Pancreas (tissue), 10 donors: ENCODE data around the gene MAP7D1. TPM values are rescaled to one million over a fixed set of nuclear protein-coding genes. Genes with fewer than 3 reads are reported as not detected.

Experiments
- ATAC-seq, 4 donors: fragments of 200-7000 bp; cut with Tn5 transposase; one replicate each; pipeline versions ENCODE4 v1.8.0 to v1.9.1; 2020; ENCODE audit warnings: mild to moderate bottlenecking in 4 of 4, moderate library complexity in 4 of 4
- DNase-seq, 6 donors: peaks; one replicate each; pipeline ENCODE4 v3.0.0-alpha.2; 2020
- FAIRE-seq: peaks from 2 replicates; lab custom pipeline; 2012; peaks lifted over from hg19 to GRCh38; lab: Jason Lieb, UNC
- H3K27ac ChIP-seq, 4 donors: fragments of 200-600 bp; sonication (generic); 1 replicate in 3 of 4; 2 replicates in 1 of 4; pipeline versions ENCODE4 v1.5.0 to v1.8.0; 2020
- H3K27me3 ChIP-seq, 4 donors: fragments of 200-600 bp; one replicate each; pipeline ENCODE4 v1.8.0; 2021
- H3K36me3 ChIP-seq, 3 donors: fragments of 200-600 bp; sonication (generic) in 1 of 3; one replicate each; pipeline versions ENCODE4 v1.5.0 to v1.8.0; 2020 to 2021
- H3K4me1 ChIP-seq, 3 donors: fragments of 200-600 bp; one replicate each; pipeline ENCODE4 v1.8.0; 2021
- H3K4me3 ChIP-seq, 4 donors: fragments of 200-600 bp; sonication (generic) in 2 of 4; one replicate each; pipeline versions ENCODE4 v1.5.0 to v1.8.0; 2020 to 2021
- H3K9me3 ChIP-seq, 4 donors: fragments of 200-600 bp; one replicate each; pipeline ENCODE4 v1.8.0; 2021
- WGBS, 2 donors: extraction: QIAGEN DNeasy Blood & Tissue Kit; methylation state at CpG; one replicate each; pipeline ENCODE4 v1.1.7; 2013; 5-methylcytosine and 5-hydroxymethylcytosine counted together
- intact Hi-C, 3 donors: fragments of 100-400 bp; cut with DNase I; formaldehyde crosslinking; loops; one replicate each; pipeline versions ENCODE4 v1.11.1 to v1.14.2; 2022
- polyA plus RNA-seq, 2 donors: library from polyadenylated mRNA; stranded (reverse); fragments of 200-250 nt; gene quantifications; one replicate each; pipeline ENCODE4 v1.2.3, GENCODE V29; 2013
- total RNA-seq, 6 donors: library from RNA; stranded (reverse); fragmentation: NEBNext Ultra II Directional in 4 of 6; extraction: Animal tissue kit (Norgen Biotek cat#: 25700) in 4 of 6; gene quantifications; one replicate each; pipeline versions ENCODE4 v1.2.1 to v1.2.4, GENCODE V29; 2021 to 2023
- TF ChIP-seq, protein P1 (sequence below), 4 donors: fragments of 200-600 bp; sonication (generic) in 3 of 4; IDR thresholded peaks; one replicate each; pipeline versions ENCODE4 v1.5.0 to v1.8.0; 2021; ENCODE audit warnings: antibody characterized with exemption in 4 of 4
- donor health status: healthy with polysubstance abuse.
- donor health status: DM: no; HTN: no; CAD: no; lungs with moderate emphysema.
- donor health status: DM: no; HTN: no; CAD: no.
- donor health status: control.
- donor health status: control.
- donor health status: Bipolar disorder and iron deficiency.
- donor health status: DM: yes; HTN: yes; CAD: no.
- donor health status: DM: no; HTN: no; CAD: no.
- donor health status: DM: no; HTN: no; CAD: no.
- donor health status: DM: yes; HTN: yes; CAD: no.

MAP7D1 gene
- total and polyA plus RNA-seq, 8 donors: 12.5 to 39.3 (median 22.3) TPM

DNA sequence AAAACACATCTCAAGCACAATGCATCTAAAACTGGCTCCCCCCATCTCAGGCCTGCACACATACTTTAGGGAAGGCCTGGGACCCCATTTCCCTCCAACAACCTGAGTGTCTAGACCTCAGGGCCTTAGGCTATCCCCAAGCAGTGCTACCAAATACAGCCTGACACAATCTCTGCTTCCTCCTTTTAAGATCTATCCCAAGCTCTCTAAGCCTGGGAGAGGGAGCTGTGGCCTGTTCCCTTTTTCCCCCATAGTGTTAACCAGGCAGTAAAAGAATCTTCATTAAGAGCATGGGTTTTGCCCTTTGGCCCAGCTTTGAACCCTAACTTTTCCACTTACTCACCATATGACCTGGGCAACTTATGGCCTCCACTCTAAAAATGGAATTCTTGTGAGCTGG, 20.2 kb upstream of the MAP7D1 start:
- Histone ChIP-seq H3K36me3 (peaks cover 0 to 23% (median 4%) of the 10 kb centered on the region in 3 donors), H3K27me3 (no peaks in the 10 kb centered on the region), H3K4me1 (peaks cover 0 to 6% (median 3%) of the 10 kb centered on the region in 3 donors), H3K9me3 (no peaks in the 10 kb centered on the region), H3K4me3 (no peak overlapping the region), H3K27ac (peak overlapping the region in 1 of 4 donors; percentile 50)
- TF ChIP-seq, protein P1, sequence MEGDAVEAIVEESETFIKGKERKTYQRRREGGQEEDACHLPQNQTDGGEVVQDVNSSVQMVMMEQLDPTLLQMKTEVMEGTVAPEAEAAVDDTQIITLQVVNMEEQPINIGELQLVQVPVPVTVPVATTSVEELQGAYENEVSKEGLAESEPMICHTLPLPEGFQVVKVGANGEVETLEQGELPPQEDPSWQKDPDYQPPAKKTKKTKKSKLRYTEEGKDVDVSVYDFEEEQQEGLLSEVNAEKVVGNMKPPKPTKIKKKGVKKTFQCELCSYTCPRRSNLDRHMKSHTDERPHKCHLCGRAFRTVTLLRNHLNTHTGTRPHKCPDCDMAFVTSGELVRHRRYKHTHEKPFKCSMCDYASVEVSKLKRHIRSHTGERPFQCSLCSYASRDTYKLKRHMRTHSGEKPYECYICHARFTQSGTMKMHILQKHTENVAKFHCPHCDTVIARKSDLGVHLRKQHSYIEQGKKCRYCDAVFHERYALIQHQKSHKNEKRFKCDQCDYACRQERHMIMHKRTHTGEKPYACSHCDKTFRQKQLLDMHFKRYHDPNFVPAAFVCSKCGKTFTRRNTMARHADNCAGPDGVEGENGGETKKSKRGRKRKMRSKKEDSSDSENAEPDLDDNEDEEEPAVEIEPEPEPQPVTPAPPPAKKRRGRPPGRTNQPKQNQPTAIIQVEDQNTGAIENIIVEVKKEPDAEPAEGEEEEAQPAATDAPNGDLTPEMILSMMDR (IDR thresholded peaks at IDR 0.05): no peak
- no peak for FAIRE-seq
- no peak for ATAC-seq
- DNase-seq: no peak
- intact Hi-C loops: no loop called here

DNA sequence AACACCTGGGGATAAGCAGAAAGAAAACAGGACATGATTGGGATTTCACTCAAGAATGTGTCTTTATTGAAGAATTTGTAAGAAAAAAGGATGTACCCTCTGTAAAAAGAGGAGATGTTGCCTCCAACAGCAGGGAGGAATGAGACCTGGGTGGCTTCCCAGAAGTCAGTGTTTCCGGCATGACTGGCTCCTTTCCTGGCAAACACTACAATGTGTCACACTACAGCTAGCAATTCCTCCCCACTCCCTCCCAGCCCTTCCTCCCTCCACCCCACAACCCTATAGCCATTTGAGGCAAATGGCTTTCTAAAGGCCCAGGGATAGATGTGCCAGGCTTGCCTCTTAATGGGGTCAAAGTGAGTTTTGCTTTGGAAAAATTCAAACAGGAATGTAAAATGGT, 19.4 kb upstream of the MAP7D1 start:
- TF ChIP-seq, protein P1 (IDR thresholded peaks at IDR 0.05): no peak
- no peaks in the 10 kb centered on the region for H3K9me3 ChIP-seq
- H3K36me3 ChIP-seq: peaks cover 0 to 23% (median 4%) of the 10 kb centered on the region in 3 donors
- no peak for FAIRE-seq
- H3K4me1 ChIP-seq: peaks cover 0 to 6% (median 3%) of the 10 kb centered on the region in 3 donors
- ATAC-seq: peak in 2 of 4 donors; percentile 18 to 55
- peak overlapping the region in 1 of 4 donors; percentile 50 for H3K27ac ChIP-seq
- no peak overlapping the region for H3K4me3 ChIP-seq
- H3K27me3 ChIP-seq: no peaks in the 10 kb centered on the region
- 67 to 74% methylated on average over 1 of the region's 1 CpG for WGBS, 2 donors
- no peak for DNase-seq
- intact Hi-C loops: no loop called here

DNA sequence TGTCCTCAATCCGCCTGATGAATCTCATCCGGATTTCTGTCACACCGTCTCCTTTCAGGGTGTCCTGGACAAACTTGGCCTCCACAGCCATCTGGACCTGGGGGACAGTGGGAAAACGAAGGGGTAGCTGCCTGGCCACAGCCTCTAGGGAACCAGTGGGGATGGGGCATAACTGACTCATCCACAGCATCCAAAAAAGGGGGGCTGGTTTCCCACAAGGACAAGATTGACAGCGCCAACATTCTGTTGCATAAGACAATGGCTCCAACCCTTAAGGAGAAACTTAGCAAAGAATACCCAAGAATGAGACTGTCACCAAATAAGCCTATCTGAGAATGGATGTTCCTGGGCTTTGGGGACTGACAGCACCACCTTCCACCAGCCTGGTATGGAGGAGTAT, 18.7 kb upstream of the MAP7D1 start:
- TF ChIP-seq, protein P1 (IDR thresholded peaks at IDR 0.05): no peak
- 75 to 87% methylated on average over 5 of the region's 5 CpGs for WGBS, 2 donors
- DNase-seq: no peak
- Histone ChIP-seq H3K9me3 (no peaks in the 10 kb centered on the region), H3K4me3 (no peak overlapping the region), H3K4me1 (peaks cover 3 to 10% (median 4%) of the 10 kb centered on the region in 3 donors), H3K36me3 (peaks cover 0 to 23% (median 4%) of the 10 kb centered on the region in 3 donors), H3K27ac (no peak overlapping the region), H3K27me3 (no peaks in the 10 kb centered on the region)
- no peak for ATAC-seq
- intact Hi-C loops: no loop called here
- no peak for FAIRE-seq

DNA sequence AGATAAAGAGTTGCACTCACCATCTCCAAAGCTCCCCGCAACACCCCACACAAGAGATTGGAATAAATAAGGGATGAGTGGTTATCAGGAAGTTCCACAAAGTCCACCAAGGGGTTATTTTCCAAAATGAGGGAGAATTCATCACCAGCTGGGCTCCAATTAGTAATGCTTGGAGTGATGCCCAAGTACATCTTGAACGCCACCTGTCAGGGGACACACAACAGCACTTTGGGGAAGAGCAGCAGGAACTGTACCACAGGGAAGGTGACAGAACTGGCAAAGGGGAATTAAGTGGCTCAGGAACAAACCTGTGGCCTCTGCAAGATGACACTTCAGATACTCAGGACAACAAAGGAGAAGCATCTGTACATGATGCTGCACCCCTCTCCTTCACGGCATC, 18.2 kb upstream of the MAP7D1 start:
- H3K4me3 ChIP-seq: no peak overlapping the region
- no peak for DNase-seq
- no peak for ATAC-seq
- peaks cover 3 to 11% (median 5%) of the 10 kb centered on the region in 3 donors for H3K4me1 ChIP-seq
- peaks cover 0 to 23% (median 4%) of the 10 kb centered on the region in 3 donors for H3K36me3 ChIP-seq
- FAIRE-seq: no peak
- no peak overlapping the region for H3K27ac ChIP-seq
- H3K27me3 ChIP-seq: no peaks in the 10 kb centered on the region
- 91 to 93% methylated on average over 3 of the region's 3 CpGs for WGBS, 2 donors
- no peaks in the 10 kb centered on the region for H3K9me3 ChIP-seq
- intact Hi-C loops: no loop called here
- TF ChIP-seq, protein P1 (IDR thresholded peaks at IDR 0.05): no peak

DNA sequence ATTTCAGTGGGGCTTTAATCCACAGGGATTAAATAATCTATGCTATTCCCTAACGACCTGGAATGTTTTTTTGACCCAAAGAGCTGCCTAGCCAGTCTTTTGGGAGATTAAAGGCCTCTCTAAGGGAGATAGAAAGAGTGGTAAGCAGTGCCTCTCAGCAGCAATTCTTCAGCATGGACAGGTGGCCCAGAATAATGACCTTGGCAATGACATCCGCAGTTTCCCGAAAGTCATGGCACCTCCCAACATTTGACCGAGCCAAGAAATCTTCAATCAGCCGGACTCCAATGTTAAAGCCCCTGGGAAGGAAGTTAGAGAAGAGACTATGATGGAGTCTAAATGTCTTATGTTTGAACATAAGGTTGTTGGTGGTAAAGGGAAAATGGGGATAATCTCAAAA, 16.4 kb upstream of the MAP7D1 start:
- ATAC-seq (no peak), DNase-seq (no peak), FAIRE-seq (no peak)
- intact Hi-C loops: no loop called here
- H3K9me3 ChIP-seq: no peaks in the 10 kb centered on the region
- H3K4me3 ChIP-seq: no peak overlapping the region
- peaks cover 0 to 11% (median 5%) of the 10 kb centered on the region in 3 donors for H3K4me1 ChIP-seq
- no peak overlapping the region for H3K27ac ChIP-seq
- TF ChIP-seq, protein P1 (IDR thresholded peaks at IDR 0.05): no peak
- 59 to 62% methylated on average over 5 of the region's 5 CpGs for WGBS, 2 donors
- H3K36me3 ChIP-seq: peaks cover 0 to 23% (median 4%) of the 10 kb centered on the region in 3 donors
- H3K27me3 ChIP-seq: no peaks in the 10 kb centered on the region
